Measurements from ENCODE around the gene UQCRQ. TPM values are rescaled to one million over a fixed set of nuclear protein-coding genes. Genes with fewer than 3 reads are reported as not detected.
A peak's percentile ranks its signal among the peaks of the same experiment; 100 is the strongest.

UQCRQ gene
- total and polyA plus RNA-seq, 12 donors = 141 to 807 (median 522) TPM

- no peak for DNase-seq
- intact Hi-C loops (cut with DNase I) = no loop called here
- Histone ChIP-seq H3K4me1 (replicated peaks in 1 of 2) (no peaks in the 10 kb centered on the region), H3K36me3 (replicated peaks in 1 of 2) (no peaks in the 10 kb centered on the region), H3K4me3 (no peak overlapping the region), H3K27ac (no peak overlapping the region), H3K9me3 (replicated peaks in 1 of 3) (no peaks in the 10 kb centered on the region), H3K27me3 (no peaks in the 10 kb centered on the region)
- TF ChIP-seq POLR2A (IDR thresholded peaks at IDR 0.05) = no peak
- no peak for TF ChIP-seq CTCF (IDR thresholded peaks at IDR 0.05)
- 75 to 96% (median 82%) methylated on average over 2 to 3 of the region's 3 CpGs for WGBS, 4 donors
Observed at GRCh38 chr5:132856011-132856410, 10.4 kb upstream of the UQCRQ start.

- no peak for DNase-seq
- intact Hi-C loops (cut with DNase I) = no loop called here
- H3K27me3 ChIP-seq = no peaks in the 10 kb centered on the region
- no peaks in the 10 kb centered on the region for H3K9me3 ChIP-seq (replicated peaks in 1 of 3)
- H3K4me3 ChIP-seq = no peak overlapping the region
- TF ChIP-seq CTCF (IDR thresholded peaks at IDR 0.05) (no peak), POLR2A (IDR thresholded peaks at IDR 0.05) (no peak)
- no peaks in the 10 kb centered on the region for H3K4me1 ChIP-seq (replicated peaks in 1 of 2)
- no peak overlapping the region for H3K27ac ChIP-seq
- H3K36me3 ChIP-seq (replicated peaks in 1 of 2) = no peaks in the 10 kb centered on the region
- WGBS, 4 donors = 79 to 88% (median 86%) methylated on average over 2 of the region's 2 CpGs
Observed at GRCh38 chr5:132859889-132860437, 6.5 kb upstream of the UQCRQ start.

- Histone ChIP-seq H3K27me3 (no peaks in the 10 kb centered on the region), H3K27ac (no peak overlapping the region), H3K4me3 (no peak overlapping the region), H3K4me1 (replicated peaks in 1 of 2) (peaks cover 1 to 5% of the 10 kb centered on the region in 2 donors), H3K36me3 (replicated peaks in 1 of 2) (no peaks in the 10 kb centered on the region), H3K9me3 (replicated peaks in 1 of 3) (no peaks in the 10 kb centered on the region)
- DNase-seq = no peak
- no peak for TF ChIP-seq POLR2A (IDR thresholded peaks at IDR 0.05)
- no peak for TF ChIP-seq CTCF (IDR thresholded peaks at IDR 0.05)
- 58 to 70% (median 61%) methylated on average over 5 of the region's 5 CpGs for WGBS, 4 donors
- intact Hi-C loops (cut with DNase I) = no loop called here
Observed at GRCh38 chr5:132860742-132861141, 5.7 kb upstream of the UQCRQ start.

- TF ChIP-seq POLR2A (IDR thresholded peaks at IDR 0.05) (no peak), CTCF (IDR thresholded peaks at IDR 0.05) (no peak)
- H3K27ac ChIP-seq = peak overlapping the region in 4 of 5 donors; percentile 95 to 97 (median 96)
- intact Hi-C loops (cut with DNase I) = loop anchor here in 1 of 2 donors (5.0 kb wide), 1 partner anchor 34 kb away; the partner anchor contains the start of gene SHROOM1
Observed at GRCh38 chr5:132865668-132866341, 637 bp upstream of the UQCRQ start.

More at GRCh38 chr5:132865668-132866341, 637 bp upstream of the UQCRQ start:
- no peaks in the 10 kb centered on the region for H3K9me3 ChIP-seq (replicated peaks in 1 of 3)
- peaks cover 11 to 17% of the 10 kb centered on the region in 2 donors for H3K4me1 ChIP-seq (replicated peaks in 1 of 2)
- DNase-seq = no peak
- 33 to 62% (median 41%) methylated on average over 12 to 30 of the region's 30 CpGs for WGBS, 4 donors
- peaks cover 0 to 24% of the 10 kb centered on the region in 2 donors for H3K36me3 ChIP-seq (replicated peaks in 1 of 2)
- peak overlapping the region in 3 of 4 donors; percentile 14 to 71 (median 49) for H3K4me3 ChIP-seq
- H3K27me3 ChIP-seq = no peaks in the 10 kb centered on the region

Measured in adrenal gland (tissue), 12 donors.